Measurements from ENCODE around the gene IFIT3.

The IFIT3 gene

GRCh38 chr10:89338713-89339112 is 10.9 kb downstream of the IFIT3 start:
- H3K9ac ChIP-seq (ENCODE audit: low read depth, low read length, poor library complexity, severe bottlenecking), result no peak overlapping the region
- H3K4me3 ChIP-seq (ENCODE audit: low read length, poor library complexity, severe bottlenecking), result no peak overlapping the region
- H3K79me2 ChIP-seq (ENCODE audit: insufficient read depth, low read length), result no peaks in the 10 kb centered on the region
- no peaks in the 10 kb centered on the region for H3K9me2 ChIP-seq (replicated peaks; ENCODE audit: low read depth, low read length)
- H3K27me3 ChIP-seq (ENCODE audit: insufficient read depth, low read length, poor library complexity, severe bottlenecking), result no peaks in the 10 kb centered on the region
- no peak overlapping the region for H3K4me2 ChIP-seq (ENCODE audit: low read depth, low read length, poor library complexity, severe bottlenecking)
- H4K20me1 ChIP-seq (ENCODE audit: insufficient read depth, low read length, poor library complexity, severe bottlenecking), result no peaks in the 10 kb centered on the region
- TF ChIP-seq CTCF (conservative IDR thresholded peaks at IDR 0.05; ENCODE audit: low read length) (no peak), EZH2phosphoT487 (IDR thresholded peaks at IDR 0.05; ENCODE audit: borderline replicate concordance) (no peak)
- no peaks in the 10 kb centered on the region for H3F3A ChIP-seq (ENCODE audit: low read depth)
- H3K4me1 ChIP-seq (ENCODE audit: insufficient read depth, low read length, poor library complexity, severe bottlenecking), result peaks cover 5% of the 10 kb centered on the region
- H3K36me3 ChIP-seq (ENCODE audit: insufficient read depth, low read length), result no peaks in the 10 kb centered on the region
- no peaks in the 10 kb centered on the region for H3K9me3 ChIP-seq (ENCODE audit: insufficient read depth, low read depth, low read length)
- H2AFZ ChIP-seq (ENCODE audit: low read length), result no peak overlapping the region

GRCh38 chr10:89339875-89340274 is 12.1 kb downstream of the IFIT3 start:
- Histone ChIP-seq H3K4me2 (ENCODE audit: low read depth, low read length, poor library complexity, severe bottlenecking) (no peak overlapping the region), H3K36me3 (ENCODE audit: insufficient read depth, low read length) (no peaks in the 10 kb centered on the region), H3K4me1 (ENCODE audit: insufficient read depth, low read length, poor library complexity, severe bottlenecking) (peaks cover 2% of the 10 kb centered on the region), H3F3A (ENCODE audit: low read depth) (no peaks in the 10 kb centered on the region), H3K9ac (ENCODE audit: low read depth, low read length, poor library complexity, severe bottlenecking) (no peak overlapping the region), H3K9me2 (replicated peaks; ENCODE audit: low read depth, low read length) (no peaks in the 10 kb centered on the region), H2AFZ (ENCODE audit: low read length) (no peak overlapping the region), H3K4me3 (ENCODE audit: low read length, poor library complexity, severe bottlenecking) (no peak overlapping the region), H3K9me3 (ENCODE audit: insufficient read depth, low read depth, low read length) (no peaks in the 10 kb centered on the region), H4K20me1 (ENCODE audit: insufficient read depth, low read length, poor library complexity, severe bottlenecking) (no peaks in the 10 kb centered on the region), H3K27me3 (ENCODE audit: insufficient read depth, low read length, poor library complexity, severe bottlenecking) (no peaks in the 10 kb centered on the region), H3K79me2 (ENCODE audit: insufficient read depth, low read length) (no peaks in the 10 kb centered on the region)
- TF ChIP-seq CTCF (conservative IDR thresholded peaks at IDR 0.05; ENCODE audit: low read length) (no peak), EZH2phosphoT487 (IDR thresholded peaks at IDR 0.05; ENCODE audit: borderline replicate concordance) (no peak)

GRCh38 chr10:89341649-89342048 is 13.9 kb downstream of the IFIT3 start:
- H3F3A ChIP-seq (ENCODE audit: low read depth), result no peaks in the 10 kb centered on the region
- no peaks in the 10 kb centered on the region for H3K79me2 ChIP-seq (ENCODE audit: insufficient read depth, low read length)
- no peak overlapping the region for H2AFZ ChIP-seq (ENCODE audit: low read length)
- H3K4me2 ChIP-seq (ENCODE audit: low read depth, low read length, poor library complexity, severe bottlenecking), result no peak overlapping the region
- no peaks in the 10 kb centered on the region for H3K9me3 ChIP-seq (ENCODE audit: insufficient read depth, low read depth, low read length)
- H3K27me3 ChIP-seq (ENCODE audit: insufficient read depth, low read length, poor library complexity, severe bottlenecking), result no peaks in the 10 kb centered on the region
- no peaks in the 10 kb centered on the region for H4K20me1 ChIP-seq (ENCODE audit: insufficient read depth, low read length, poor library complexity, severe bottlenecking)
- no peaks in the 10 kb centered on the region for H3K36me3 ChIP-seq (ENCODE audit: insufficient read depth, low read length)
- H3K9me2 ChIP-seq (replicated peaks; ENCODE audit: low read depth, low read length), result no peaks in the 10 kb centered on the region
- TF ChIP-seq EZH2phosphoT487 (IDR thresholded peaks at IDR 0.05; ENCODE audit: borderline replicate concordance), result no peak
- no peak for TF ChIP-seq CTCF (conservative IDR thresholded peaks at IDR 0.05; ENCODE audit: low read length)
- no peak overlapping the region for H3K4me3 ChIP-seq (ENCODE audit: low read length, poor library complexity, severe bottlenecking)
- H3K9ac ChIP-seq (ENCODE audit: low read depth, low read length, poor library complexity, severe bottlenecking), result no peak overlapping the region
- peaks cover 3% of the 10 kb centered on the region for H3K4me1 ChIP-seq (ENCODE audit: insufficient read depth, low read length, poor library complexity, severe bottlenecking)

All from Loucy (cell line).